HCEC 1CT (cell line): ENCODE results near the gene AKNA.

Source experiments
- DNase-seq: peaks from one replicate; pipeline ENCODE4 v3.0.0-alpha.2; 2017

Gene AKNA

DNA sequence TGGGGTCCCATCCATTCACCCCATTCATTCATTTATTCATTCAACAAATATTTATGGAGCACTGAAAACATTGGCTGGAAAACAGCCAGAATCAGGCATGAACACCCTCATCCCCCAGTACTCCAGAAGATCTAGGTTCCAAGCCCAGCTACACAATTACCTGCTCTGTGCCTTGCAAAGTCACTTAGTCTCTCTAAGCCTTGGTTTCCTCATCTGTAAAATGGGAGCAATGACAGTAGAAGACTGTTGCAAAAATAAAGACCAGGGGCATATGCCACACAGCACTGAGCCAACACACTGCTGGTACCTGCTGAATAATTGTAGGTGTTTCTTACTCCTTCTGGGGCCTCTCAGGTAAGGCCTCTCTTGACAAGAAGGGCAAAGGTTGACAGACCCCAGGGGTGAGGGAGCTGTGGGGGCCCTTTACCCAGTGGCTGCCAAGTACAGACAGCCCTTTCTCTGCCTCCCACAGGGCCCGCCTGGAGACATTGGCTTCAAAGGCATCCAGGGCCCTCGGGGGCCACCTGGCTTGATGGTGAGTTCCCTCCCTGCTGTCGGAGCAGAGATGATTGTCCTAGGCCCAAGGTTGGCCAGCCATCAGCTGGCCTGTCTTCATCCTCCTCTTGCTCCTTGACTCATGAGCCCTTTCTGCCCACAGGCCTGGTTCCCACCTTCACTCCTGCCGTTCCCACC, 87.5 kb downstream of the AKNA start:
- no peak for DNase-seq

DNA sequence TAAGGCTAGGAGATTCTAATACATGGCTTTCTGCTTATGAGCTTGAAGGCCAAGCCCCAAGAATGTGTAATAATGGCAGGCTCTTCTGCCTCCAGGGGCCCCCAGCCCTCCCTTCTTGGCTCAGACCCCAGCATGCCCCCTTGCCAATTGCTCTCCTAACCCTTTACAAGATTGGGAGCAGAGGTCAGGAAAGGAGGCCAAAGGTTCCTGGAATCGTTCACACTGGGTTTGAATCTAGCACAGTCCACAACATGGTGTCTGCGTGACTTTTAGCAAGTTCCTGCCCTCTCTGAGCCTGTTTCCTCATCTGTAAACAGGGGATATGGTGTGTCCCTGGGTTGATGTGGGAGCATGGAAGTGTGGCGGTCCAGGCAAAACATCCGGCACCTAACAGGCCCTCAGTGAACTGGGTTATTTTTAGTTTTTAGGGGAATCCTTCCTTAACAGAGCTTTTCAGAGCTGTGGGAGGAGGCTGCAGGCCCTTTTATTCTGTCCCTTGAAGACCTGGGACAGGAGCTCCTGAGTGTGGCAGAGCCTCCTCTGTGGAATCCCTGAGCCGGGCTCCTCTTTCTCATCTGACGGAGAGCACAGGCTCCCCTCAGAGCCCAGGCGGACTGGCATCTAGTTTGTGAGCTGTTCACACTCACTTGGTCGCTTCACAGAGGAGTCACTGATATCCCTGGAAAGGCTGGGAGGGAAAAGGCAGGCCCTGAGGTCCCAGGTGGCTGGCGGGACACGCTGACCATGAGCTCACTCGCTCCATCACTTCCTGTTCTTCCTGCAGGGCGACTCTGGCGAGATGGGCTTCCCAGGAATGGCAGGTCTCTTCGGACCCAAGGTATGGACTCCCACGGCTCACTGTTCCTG, 88.3 kb downstream of the AKNA start:
- DNase-seq = no peak

GRCh38 chr9:114296338-114296737, 91.4 kb downstream of the AKNA start:
- DNase-seq = no peak

DNA sequence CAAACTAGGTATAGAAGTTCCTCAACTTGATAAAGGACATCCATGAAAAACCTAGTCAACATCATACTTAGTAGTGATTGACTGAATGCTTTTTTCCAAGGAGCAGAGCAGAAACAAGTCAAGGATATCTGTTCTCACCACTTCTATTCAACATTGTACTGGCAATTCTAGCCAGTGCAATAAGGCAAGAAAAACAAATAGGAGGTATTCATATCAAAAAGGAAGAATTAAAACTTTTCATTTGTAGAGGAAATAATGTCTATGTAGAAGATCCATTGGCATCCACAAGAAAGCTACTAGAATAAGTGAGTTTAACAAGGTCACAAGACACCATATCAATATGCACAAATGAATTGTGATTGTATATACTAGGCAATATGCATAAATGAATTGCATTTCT, 93.1 kb downstream of the AKNA start:
- DNase-seq = no peak

DNA sequence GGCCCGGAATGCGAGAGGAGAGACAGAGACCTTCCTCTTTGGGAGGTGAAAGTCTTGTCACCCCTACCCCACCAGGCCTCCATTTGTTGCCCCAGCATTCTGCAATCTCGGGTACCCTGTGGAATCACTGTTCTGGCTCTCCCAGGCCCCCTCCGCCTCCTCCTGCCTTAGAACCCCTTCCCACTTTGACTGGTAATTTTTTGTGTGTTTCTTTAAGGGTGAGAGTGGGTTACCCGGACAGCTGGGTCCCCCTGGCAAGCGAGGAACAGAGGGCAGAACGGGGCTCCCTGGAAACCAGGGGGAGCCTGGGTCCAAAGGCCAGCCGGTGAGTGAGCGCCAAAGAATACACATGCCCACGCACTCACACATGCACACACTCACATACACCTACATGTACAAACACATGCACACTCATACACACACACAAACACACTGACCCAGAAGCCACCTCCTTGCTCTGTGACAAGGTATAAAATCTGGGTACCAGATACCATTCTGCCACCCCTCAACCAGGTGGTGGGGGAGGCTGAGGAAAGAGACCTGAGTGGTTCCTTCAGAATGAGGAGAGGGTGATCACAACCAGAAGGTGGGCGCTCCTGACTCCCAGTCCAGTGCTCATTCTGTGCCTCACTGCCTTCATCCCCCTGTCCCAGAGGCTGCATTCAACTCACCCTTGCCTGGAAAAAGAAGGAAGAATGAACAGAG, 95.7 kb downstream of the AKNA start:
- no peak for DNase-seq

DNA sequence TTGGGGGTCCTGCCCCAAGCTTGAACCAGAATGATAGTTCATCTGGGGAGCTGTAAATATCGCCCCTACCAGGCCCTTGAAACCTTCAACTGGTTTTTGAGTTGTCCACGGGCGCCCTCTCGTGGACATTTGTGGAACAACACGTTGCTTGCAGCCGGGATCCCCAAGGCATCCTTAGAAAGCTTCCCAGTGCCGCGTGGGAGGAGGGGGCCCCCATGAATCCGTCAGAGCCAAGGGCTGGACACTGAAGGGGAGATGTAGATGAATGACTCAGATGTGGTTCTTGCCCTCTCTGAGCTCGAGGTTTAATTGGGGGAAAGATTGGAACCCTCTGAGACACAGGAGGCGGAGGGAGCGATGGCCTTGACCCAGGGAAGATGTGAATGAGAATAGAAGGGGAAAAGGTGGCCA, 96.7 kb downstream of the AKNA start:
- peak; percentile 40 for DNase-seq

- no peak for DNase-seq
Measured at GRCh38 chr9:114290561-114290986, 97.2 kb downstream of the AKNA start.

- DNase-seq = no peak
Measured at GRCh38 chr9:114289571-114290481, 98.0 kb downstream of the AKNA start.

GRCh38 chr9:114289106-114289505, 98.7 kb downstream of the AKNA start:
- no peak for DNase-seq

DNA sequence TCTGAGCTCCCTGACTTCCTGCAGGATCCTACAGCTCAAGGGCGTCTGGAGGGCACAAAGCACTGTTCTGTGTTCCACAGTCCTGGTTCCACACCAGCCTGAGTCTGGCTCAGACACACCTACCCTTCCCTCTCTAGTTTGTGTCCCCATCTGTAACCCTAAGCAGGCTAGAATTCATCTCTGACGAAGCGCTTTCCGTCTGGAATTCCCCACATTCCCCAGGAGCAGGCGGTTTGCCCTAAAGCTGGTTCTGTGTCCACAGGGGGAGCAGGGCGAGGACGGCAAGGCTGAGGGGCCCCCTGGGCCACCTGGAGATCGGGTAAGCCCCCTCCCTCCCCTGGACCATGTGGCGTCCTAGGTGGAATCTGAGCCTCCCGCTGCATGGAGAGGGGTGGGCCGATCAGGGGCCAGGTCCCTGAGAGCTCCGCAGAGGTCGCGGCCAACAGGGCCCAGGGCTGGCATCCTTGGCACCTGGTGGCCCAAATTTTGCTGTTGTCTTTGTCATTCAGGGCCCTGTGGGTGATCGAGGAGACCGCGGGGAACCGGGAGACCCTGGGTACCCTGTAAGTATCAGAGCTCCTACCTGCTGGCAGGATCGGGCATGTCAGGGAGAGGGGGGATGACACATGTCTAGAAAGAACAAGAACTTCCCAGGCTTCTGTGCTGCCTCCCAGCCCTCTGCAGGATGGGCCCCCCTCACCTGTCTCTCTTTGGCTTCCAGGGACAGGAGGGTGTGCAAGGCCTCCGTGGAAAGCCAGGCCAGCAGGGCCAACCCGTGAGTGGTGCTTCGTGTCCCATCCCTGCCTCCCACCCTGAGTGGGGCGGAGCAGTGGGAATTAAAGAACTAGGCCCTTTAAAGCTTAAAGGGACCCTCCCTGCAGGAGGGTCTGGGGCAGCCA, 99.3 kb downstream of the AKNA start:
- no peak for DNase-seq

DNA sequence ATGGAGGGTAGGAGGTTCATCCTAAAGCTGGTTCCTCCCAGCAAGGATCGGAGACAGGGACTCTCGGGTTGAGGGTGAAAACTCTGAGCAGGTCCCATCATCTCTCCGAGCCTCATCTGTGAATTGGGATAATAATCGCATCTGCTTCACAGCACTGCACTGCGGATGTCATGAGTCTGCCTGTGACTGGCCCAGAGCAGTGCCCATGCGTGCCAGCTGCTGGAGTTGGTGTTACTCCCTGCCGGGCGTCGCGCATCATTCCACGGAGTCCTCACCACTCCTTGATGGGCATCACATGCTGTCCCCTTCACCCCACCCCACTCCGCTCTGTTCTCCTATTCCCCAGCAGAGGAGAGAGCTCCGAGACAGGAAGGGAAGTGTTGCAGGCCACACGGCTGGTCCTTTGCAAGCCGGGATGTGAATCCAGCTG, 100.0 kb downstream of the AKNA start:
- DNase-seq = no peak

- DNase-seq = no peak
Measured at GRCh38 chr9:114287001-114287762, 100.6 kb downstream of the AKNA start.

- no peak for DNase-seq
Measured at GRCh38 chr9:114286146-114286679, 101.6 kb downstream of the AKNA start.

DNA sequence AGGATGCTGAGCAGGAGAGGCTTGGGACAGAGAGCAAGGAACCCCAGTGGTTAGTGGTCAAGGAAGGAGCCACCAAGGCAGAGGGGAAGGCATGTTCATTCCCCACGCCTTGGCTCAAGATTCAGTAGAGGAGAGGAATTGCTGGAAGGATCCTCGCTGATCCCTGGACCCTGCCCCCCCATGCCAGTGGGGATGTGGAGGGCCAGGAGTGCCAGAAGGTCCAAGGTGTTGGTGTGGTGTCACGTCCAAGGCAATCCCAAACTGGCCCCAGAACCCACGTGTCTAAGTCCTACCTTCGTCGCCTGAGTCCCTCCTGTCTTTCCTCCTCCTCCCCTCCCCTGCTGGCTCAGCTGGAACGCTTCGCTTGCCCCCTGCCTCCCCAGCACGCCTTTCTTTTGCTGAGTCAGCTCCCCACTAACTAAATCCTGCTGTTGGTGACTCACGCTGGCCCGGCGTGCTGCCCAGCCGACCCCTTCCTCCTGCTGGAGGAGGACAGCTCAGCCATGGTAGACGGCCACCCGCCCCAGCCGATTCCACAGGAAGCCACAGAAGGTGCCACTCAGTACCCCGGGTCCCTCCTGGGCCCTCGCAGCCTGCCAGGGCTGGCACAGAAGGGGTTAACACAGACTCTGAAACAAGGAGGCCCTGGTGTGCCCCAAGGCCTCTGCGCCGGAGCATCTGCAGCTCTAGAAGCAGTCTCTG, 102.5 kb downstream of the AKNA start:
- peak; percentile 86 for DNase-seq

DNA sequence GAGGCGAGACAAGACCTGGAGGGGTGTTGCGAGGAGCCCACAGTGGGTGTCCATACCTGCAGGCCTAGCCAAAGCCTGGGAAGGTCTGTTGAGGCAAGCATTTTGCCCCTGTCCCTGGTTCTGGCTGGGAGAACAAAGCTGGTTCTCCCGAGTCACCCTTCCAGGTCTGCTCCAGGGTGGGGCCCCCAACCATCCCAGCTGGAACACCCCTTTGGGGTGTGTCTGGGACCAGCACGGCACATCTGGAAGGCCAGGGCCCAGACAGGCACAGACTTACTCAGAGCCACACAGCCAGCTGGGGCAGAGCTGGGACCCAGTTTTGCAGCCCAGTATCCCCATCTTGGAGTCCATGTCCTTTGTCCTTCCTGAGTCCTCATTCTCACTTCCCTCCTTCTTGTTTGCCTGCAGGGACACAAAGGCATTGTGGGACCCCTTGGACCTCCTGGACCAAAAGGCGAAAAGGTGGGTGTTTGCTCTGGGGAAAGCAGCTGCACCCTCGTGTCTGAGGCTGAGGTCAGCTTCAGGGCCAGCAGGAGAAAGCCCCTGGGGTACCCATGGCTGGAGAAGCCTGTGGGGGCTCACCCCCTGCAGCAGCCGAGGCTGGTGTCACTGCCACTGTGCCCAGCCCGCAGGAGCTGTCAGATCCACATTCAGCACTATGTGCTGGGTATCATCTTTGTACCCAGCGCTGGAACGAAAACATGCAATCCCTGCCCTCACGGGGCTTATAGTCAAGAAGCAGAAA, 103.3 kb downstream of the AKNA start:
- DNase-seq = no peak
